GM18511 (cell line): ENCODE data around the gene PDLIM3.
"Not testable (repeated sequence)": the region's sequence is repeated elsewhere in the genome, so short reads cannot be mapped to it uniquely, and the experiment has no call there.

Source experiments
- ATAC-seq: cut with Tn5 transposase; IDR thresholded peaks from one replicate; pipeline ENCODE4 v1.9.1; 2021; ENCODE audit warnings: mild to moderate bottlenecking, moderate library complexity; ENCODE audit not compliant: unreplicated experiment

PDLIM3 gene

DNA sequence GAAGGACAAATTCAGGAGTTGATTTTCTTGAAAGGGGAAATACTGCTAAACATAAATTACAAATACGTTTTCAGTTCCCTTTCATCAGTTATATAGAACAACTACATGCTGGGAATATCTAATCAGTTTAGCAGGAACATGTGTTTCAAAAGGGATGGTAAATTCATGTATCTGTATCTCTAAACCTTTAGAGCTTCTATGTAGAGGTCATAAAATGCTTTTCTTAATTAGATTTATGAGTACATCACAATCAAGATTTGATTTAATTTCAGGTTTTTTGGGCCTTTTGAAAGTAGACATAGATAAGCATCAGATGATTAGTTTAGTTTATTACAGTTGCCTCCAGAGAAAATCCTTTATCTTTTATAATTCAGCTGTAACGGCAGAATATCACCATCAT is 12.9 kb downstream of the PDLIM3 start:
- no peak for ATAC-seq

DNA sequence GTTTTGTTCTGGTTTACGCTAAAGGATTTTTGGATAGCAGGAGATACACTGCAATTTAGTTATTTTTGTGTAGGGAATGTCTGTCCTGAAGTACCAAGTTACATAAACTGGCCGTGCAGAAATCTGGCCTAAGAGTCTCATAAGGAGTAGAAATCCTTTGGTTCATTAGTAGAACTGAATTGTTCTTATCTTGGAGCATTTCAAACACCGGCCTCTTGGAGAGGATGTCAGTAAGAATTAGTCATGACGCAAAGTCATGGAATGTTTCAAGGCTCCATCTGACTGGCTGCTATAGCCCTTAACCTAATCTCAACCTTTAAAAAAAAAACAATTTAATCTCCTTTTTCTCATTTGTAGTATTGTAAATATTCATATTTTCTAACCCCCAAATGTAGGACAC is 15.2 kb downstream of the PDLIM3 start:
- ATAC-seq, result no peak

DNA sequence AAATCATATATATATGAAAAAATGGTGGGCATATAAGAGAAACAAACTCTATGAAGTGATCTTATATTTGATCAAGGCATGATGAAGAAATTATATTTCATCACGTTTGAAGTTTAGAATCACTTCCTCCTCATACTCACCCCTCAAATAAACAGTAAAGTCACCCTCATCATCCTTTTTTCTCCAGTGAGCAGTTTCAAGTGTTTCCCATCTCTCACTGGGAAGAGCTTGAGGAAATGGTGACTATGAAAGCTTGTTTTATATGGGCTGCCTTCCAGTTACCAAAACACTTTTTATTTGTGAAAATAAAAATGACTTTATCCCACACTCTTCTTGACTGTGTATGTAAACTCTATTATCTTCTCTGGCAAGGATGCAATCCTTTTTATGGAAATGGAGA is 16.8 kb downstream of the PDLIM3 start:
- ATAC-seq, result no peak

DNA sequence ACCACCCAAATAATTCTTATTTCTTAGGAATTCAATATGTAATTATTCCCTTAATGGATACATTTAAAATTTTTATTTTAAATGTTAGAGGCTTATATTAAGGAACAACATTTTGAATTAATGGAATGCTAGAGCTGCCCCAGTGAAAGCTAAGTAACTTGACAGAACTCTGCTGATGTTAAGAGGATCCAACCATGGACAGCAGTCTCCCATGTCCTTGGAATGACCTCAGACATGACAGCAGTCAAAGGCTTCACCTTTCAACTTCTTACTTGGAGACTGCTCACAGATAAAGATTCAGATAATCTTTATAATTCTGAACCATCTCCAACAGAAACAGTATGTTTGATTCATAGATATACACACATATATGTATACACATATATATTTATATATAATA is 17.2 kb downstream of the PDLIM3 start:
- ATAC-seq, result no peak

DNA sequence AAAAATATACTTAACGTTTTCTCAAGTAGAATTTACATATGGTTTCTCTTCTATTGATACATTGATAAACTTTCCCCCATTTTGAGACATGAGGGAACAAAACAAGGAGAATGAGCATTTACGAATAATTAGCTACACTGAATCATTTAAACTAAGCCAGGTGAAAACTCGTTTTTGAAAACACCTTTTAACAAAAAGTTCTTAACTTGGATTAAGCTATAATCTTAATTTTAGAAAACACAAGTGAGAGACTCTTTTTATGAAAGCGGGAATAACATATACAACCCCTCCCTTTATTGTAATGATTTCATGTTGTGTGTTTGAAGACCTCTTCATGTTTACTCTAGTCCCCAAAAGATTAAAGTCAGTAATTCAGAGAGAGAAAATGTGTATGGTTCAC is 20.1 kb downstream of the PDLIM3 start:
- no peak for ATAC-seq

DNA sequence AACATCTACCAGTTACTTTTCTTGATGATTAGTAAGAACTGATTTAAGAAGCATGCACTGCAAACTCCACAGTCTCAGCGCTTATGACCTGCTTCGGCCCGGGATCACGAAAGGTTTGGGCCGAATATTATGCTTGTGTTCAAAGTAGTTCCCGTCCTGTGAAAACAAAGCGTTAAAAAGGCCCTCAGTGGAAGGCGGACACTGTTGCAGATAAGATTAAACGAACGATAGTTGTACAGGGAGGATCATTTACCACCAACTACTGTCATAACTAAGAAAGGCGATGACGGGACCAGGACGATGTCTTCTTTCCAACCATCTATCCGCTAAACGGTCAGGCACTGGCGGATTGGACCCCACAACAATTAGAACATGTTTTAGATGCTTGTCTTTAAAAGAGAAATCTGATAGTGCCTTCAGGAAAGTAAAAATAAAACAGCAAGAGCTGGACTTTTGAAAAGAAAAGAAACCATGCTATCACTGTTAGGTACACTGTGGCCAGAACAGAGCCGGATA is 21.1 kb downstream of the PDLIM3 start:
- no peak for ATAC-seq

DNA sequence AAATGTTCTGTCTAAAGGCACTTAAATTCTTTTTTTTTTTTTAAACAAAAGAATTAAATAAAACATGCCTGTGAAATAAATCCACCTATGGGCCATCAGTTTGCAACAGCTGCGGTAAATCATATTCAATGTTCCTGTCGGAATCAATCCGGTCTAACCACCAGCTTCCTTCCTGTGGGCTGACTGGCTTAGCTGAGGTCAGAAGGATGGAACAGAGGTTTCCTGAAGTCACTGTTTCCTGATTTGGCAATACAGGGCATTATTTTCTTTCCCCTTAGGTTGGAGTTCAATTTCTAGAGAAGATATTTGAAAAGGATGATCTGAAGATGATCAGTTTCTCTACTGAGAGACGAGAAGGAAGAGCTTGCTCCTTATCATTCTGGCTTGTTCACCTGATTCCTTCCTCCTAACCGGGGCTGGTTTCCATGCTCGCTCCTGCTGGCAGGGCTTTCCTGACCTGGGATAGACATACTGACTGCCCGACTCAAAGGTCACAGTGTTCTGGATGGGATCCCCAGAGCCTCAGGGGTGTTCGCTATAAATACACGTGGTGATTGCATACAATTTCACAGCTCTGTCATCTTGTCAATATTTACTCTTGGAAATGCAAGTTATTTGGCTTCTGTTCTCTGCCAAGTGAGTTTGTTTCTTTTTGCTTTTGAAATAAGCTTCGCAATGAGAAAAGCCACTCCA is 21.7 kb downstream of the PDLIM3 start:
- ATAC-seq, result no peak

DNA sequence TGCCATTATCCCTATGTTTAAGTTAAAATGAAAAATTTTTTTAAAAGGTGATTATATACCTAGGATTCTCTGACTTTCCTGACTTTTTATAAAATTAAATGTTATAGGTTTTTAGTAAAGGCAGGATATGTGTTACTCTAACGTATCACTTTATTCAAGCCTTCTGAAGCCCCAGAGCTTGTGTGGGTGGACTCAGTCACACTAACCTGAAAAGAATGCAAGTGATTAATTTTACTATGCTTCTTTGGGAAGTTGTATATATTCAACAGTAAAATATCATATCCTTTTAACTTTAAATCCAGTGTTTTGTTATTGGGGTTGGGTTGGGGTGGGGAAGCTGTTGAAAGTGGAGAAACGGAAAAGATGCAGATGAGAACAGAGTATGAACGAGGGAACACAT is 22.8 kb downstream of the PDLIM3 start:
- ATAC-seq, result no peak

DNA sequence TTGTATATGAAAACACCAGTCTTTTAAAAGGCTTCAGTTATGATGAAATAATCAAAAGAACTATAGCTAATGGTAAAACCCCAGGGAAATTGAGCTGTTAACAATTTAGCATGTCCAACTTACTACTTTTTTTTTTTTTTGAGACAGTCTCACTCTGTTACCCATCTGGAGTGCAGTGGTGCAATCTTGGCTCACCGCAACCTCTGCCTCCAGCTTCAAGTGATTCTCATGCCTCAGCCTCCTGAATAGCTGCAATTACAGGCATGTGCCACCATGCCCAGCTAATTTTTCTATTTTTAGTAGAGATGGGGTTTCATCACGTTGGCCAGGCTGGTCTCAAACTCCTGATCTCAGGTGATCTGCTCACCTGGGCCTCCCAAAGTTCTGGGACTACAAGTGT is 24.1 kb downstream of the PDLIM3 start:
- not testable (repeated sequence) for ATAC-seq

DNA sequence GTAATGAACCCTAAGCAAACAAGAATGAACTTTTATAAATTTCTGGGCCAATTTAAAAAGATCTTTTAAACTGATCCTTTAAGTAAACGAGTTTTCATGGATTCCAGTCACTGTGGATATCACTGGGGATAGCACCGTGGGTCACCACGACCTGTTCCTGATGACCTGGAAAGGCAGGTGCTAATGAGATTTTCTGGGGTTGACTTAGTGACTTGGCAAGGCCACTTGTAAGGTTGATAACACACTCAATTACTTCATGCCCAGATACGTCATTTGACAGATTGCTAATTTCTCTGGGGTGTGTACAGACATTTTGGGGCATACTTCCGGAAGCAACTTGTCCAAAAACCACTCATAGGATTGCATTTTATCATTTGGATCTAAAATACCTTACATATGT is 24.5 kb downstream of the PDLIM3 start:
- ATAC-seq, result no peak

DNA sequence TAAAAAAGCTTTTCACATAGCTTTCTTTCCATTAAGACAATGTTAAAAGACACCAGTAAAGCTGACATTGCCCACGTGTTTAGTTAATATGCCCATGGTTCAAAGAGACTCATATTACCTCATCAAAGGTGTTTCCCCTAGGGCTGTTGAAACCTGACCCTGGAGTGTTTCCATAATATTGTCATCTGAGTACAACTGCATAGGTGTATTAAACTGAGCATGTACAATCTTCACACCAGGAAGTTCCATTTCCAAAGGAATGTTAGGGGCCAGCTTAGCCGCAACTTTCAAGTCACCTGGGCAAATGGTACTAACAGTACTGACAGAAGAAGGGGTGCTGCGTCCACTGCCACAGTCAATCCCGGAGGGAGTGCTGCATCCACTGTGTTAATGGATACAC is 27.1 kb downstream of the PDLIM3 start:
- ATAC-seq, result no peak

DNA sequence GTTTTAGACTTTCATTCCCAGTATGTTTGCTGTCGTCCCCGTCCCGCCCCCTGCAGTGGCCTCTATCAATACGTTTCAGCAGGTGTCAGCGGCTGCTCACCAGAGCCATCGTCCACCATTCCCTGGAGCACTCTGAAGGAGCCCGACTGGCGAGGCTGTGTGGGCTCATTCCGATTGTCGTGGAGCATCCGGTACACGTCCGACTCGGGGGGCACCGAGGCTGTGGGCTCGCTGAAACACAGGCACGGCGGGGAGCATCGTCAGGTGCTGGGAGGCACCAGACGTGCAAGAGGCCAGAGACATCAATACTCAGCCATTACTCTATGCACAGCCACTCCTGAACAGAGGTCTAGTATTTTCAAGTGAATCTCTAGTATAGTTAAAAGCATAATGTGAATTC is 28.9 kb downstream of the PDLIM3 start:
- ATAC-seq, result no peak

DNA sequence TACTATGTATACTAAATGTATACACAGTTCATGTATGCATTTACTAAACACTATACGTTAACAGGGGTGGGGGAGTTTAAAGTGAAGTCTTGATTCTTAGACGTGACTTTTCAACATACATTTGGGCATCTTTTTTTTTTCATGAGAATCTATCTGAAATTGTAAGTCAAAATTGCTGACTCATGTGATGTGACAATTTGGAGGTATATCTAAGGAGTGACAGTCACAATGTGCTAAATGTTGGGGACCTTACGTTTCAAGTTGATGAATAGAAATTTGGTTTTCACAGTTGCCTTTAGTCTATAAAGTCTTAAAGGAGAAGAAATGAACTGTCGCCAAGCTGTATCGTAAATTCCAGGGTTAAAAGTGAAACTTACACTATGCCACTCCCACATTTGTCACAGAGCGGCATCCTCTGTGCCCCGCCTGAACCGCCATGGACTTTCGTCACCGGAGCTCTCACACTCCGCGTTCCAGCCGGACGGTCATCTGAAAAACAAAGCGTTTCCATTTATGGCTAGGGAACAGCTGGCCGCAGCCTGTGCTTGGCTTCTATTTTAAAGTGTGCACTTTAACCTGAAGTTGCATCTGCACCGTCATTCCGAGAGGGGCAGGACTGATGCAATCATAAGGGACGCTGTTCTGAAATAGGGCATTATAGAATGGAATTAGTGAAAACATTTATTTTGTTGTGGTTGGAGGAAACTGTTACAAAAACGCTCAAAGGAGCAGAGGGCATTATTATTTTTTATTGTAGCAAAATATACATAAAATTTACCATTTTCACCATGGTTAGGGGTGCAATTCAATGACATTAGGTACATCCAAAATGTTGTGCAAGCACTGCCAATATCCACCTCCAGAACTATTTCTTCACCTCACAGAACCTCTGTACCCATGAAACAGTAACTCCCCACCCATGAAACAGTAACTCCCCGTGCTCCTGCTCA is 30.9 kb downstream of the PDLIM3 start:
- no peak for ATAC-seq

DNA sequence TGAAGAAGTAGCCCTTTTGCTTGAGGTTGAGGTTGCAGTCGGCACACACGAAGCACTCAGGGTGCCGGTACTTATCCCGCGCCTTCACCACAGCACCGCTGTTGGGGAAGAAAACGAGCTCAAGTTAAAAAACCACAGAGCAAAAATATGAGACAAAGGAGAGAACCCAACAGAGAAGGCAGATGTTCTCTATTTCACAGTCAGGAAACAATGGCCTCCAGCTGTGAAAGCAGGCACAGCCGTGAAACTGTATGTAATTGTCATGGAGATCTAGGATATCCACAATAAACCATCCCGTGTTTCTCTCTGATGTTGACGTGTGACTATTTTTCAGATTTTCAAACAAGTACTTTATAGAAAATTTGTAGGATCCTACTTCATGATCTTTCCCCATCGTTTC is 32.9 kb downstream of the PDLIM3 start:
- ATAC-seq, result no peak

DNA sequence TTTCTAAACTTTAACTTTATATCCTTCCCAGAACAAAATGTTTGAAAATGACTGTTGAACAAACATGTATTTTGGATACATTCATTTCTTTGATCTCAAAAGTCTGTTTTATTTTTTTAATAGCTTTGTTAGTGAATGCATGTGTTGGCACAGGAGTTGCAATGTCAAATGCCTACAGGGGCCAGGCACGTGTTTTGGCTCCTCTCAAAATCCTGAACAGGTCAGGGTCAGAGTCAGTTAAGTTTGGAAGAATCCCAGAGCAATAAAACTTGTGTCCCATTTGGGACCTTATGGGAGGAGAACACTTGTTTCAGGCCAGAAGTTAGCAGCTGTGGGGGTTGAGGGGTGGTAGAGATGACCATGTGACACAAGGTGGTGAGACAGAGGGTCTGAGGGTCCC is 34.7 kb downstream of the PDLIM3 start:
- ATAC-seq, result no peak

DNA sequence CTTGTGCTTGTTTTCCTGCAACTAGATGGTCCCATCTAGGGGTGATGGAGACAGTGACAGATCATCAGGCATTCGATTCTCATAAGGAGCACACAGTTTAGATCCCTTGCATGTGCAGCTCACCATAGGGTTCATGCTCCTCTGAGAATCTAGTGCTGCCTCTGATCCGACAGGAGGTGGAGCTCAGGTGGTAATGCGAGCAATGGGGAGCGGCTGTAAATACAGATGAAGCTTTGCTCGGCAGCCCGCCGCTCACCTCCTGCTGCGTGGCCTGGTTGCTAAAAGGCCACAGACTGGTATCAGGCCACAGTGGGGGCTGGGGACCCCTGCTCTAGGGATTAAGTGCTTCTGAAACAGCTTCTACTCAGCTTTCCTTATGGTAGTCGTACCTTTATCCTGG is 35.3 kb downstream of the PDLIM3 start:
- no peak for ATAC-seq

DNA sequence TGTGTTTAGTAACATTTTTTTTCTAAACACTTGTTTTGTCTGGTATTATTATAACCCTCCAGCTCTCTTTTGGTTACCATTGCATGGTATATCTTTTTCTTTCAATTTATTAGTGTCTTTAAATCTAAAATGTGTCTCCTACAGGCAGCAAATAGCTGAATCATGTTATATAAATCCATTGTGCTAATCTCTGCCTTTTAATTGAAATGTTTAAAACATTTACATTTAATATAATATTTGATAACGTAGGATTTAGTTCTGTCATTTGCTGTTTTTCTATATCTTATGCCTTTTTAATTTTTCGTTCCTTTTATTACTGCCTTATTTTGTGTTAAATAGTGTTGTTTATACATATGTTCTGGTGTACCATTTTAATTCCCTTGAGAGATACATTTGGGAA is 46.7 kb downstream of the PDLIM3 start:
- no peak for ATAC-seq

DNA sequence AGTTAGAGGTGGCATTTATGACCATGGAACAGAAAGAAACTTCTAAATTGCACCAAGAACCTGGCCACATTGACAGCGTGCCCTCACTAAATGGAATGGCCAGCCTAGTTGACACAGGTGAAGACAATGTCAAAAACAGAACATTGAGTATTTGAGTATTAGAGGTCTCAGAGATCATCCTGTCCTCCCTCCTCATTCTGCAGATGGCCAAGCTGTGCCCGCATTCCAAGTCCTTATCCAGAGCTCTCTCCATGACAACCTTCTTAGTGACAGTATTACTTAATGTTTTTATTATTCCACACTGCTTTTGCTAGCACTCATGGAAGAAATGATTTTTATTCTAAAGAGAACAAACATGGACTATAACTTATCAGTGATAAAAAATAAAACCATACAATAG is 53.9 kb downstream of the PDLIM3 start:
- ATAC-seq, result no peak

DNA sequence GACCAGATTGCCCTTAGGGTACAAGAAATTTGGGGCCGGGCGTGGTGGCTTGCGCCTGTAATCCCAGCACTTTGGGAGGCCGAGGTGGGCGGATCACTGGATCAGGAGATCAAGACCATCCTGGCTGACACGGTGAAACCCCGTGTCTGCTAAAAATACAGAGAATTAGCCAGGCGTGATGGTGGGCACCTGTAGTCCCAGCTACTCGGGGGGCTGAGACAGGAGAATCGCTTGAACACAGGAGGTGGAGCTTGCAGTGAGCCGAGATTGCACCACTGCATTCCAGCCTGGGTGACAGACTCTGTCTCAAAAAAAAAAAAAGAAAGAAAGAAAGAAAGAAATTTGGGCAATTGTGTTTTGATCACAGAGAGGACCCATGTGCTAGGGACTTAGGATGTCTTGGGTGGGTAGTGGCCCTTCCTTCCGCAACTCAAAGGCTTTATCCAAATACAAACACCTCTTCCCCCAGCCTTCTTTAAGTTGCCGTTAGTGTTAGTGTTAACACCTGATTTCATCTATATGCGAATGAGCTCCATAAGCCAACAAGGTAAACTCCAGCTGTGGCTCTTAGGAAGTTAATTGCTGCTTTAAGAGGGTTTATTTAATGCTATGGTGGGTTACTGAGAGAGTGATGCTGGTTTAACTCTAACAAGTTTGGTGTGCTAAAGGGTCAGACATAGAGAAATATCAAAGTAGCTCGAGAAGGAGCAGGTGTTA is 55.1 kb downstream of the PDLIM3 start:
- peak; percentile 31 for ATAC-seq

DNA sequence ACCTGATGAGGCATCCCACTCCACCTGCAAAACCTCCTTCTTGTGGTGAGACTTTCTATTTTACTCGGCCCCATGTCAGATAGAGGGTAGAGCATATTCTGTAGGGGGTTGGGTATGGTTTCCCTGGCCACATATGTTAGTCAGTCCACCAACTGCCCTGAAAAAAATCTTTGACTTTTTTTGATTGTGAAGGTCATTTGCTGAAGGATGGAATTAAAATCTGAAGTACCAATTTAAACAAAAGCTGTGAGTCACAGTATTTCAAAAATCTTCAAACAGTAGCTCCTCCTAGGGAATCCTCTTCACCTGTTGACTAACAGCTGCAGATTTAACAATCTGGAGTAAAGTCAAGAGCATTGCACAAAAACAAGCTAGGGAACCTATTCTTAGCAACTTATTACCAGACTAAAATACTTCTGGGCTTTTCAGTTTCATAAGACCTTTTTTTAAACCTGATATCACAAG is 55.8 kb downstream of the PDLIM3 start:
- ATAC-seq, result peak; percentile 96

DNA sequence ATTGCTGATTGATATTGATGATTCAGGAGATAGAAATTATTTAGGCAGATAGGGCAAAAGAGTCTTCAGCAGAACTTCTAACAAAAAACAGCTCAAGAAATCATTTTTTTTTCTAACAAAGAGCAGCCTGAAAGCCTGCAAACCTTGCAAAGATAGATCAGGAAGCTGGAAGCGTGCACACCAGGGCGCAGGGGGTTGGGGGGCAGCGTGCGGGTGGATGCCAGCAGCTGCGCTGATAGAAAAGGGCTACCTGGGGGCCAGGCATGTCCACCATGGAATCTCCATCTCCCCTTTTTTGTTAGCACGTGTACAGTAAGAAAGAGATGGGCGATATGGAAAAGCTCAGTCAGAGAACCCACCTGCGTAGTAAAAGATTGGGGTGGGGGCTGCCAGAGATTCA is 62.1 kb downstream of the PDLIM3 start:
- no peak for ATAC-seq
